PC-9 (cell line): ENCODE results near the gene TMEM147. TPM values are rescaled to one million over a fixed set of nuclear protein-coding genes. Genes with fewer than 3 reads are reported as not detected.

Experiments
- BruUV-seq: library from RNA; stranded (reverse); fragments of 400-500 nt; replicated peaks from 2 replicates; lab custom pipeline; 2021; lab: Mats Ljungman, UMichigan
- CTCF ChIA-PET: fragments of 300-600 bp; sonication (Branson Sonifier 250); formaldehyde crosslinking; loops from one replicate; lab custom pipeline; 2022; ENCODE audit warnings: antibody characterized with exemption; lab: Charles Lee
- POLR2A ChIA-PET: fragments of 300-600 bp; sonication (Branson Sonifier 250); formaldehyde crosslinking; loops from one replicate; lab custom pipeline; 2022; ENCODE audit warnings: antibody characterized with exemption; ENCODE audit not compliant: unreplicated experiment; lab: Charles Lee
- DNase-seq, 2 experiments: peaks; one replicate each; pipeline versions ENCODE4 v3.0.0 to v3.0.0-alpha.2; 2015 to 2022; ENCODE audit warnings: mixed read lengths in 1 of 2
- H2AFZ ChIP-seq: fragments of 200-600 bp; sonication (generic); 2 replicates; pipeline ENCODE4 v1.8.1; 2017; ENCODE audit warnings: antibody characterized with exemption
- H3F3A ChIP-seq: fragments of 200-600 bp; sonication (generic); 2 replicates; pipeline ENCODE4 v1.8.1; 2017; ENCODE audit warnings: antibody characterized with exemption, mild to moderate bottlenecking, low read depth; ENCODE audit not compliant: insufficient read depth
- H3K27ac ChIP-seq: fragments of 200-600 bp; sonication (generic); 2 replicates; pipeline ENCODE4 v1.6.1; 2016; ENCODE audit warnings: mixed run types
- H3K27me3 ChIP-seq: fragments of 200-600 bp; sonication (generic); 2 replicates; pipeline ENCODE4 v1.6.1; 2016; ENCODE audit warnings: low read depth, mixed run types; ENCODE audit not compliant: insufficient read depth
- H3K36me3 ChIP-seq: fragments of 200-600 bp; sonication (generic); 2 replicates; pipeline ENCODE4 v1.6.1; 2016; ENCODE audit warnings: low read depth, mixed run types
- H3K4me1 ChIP-seq: fragments of 200-600 bp; sonication (generic); replicated peaks from 2 replicates; pipeline ENCODE4 v1.6.1; 2016; ENCODE audit warnings: mixed run types; ENCODE audit not compliant: insufficient read depth
- H3K4me2 ChIP-seq: fragments of 200-600 bp; sonication (generic); 2 replicates; pipeline ENCODE4 v1.6.1; 2017; ENCODE audit warnings: mixed run types
- H3K4me3 ChIP-seq: fragments of 200-600 bp; sonication (generic); 2 replicates; pipeline ENCODE4 v1.6.1; 2016; ENCODE audit warnings: mixed run types
- H3K79me2 ChIP-seq: fragments of 200-600 bp; sonication (generic); 2 replicates; pipeline ENCODE4 v1.6.1; 2017; ENCODE audit warnings: low read depth, mixed run types
- H3K9me2 ChIP-seq: fragments of 200-600 bp; sonication (generic); 2 replicates; pipeline ENCODE4 v1.8.1; 2017; ENCODE audit warnings: mild to moderate bottlenecking; ENCODE audit not compliant: insufficient read depth
- H3K9me3 ChIP-seq: fragments of 200-600 bp; sonication (generic); 2 replicates; pipeline ENCODE4 v1.8.1; 2016; ENCODE audit warnings: low read depth; ENCODE audit not compliant: insufficient read depth
- H4K20me1 ChIP-seq: fragments of 200-600 bp; sonication (generic); 2 replicates; pipeline ENCODE4 v1.8.1; 2017; ENCODE audit not compliant: insufficient read depth
- CTCF ChIP-seq: fragments of 200-600 bp; sonication (generic); conservative IDR thresholded peaks from 2 replicates; pipeline ENCODE4 v1.6.1; 2017; ENCODE audit warnings: mixed run types, antibody characterized with exemption, mild to moderate bottlenecking, moderate library complexity
- EZH2 ChIP-seq: fragments of 200-600 bp; sonication (generic); IDR thresholded peaks from 2 replicates; pipeline ENCODE4 v1.8.0; 2017; ENCODE audit warnings: antibody characterized with exemption, low read depth
- intact Hi-C: fragments of 100-400 bp; cut with micrococcal nuclease; formaldehyde crosslinking; loops from one replicate; pipeline ENCODE4 v1.10.0; 2022; ENCODE audit not compliant: unreplicated experiment
- total RNA-seq: library from RNA; stranded (reverse); gene quantifications from 2 replicates; pipeline ENCODE4 v1.2.3, GENCODE V29; 2021

Gene TMEM147
- total RNA-seq, 1 experiment from 2014 or later: 82.6 TPM

- intact Hi-C loops: no loop called here
- ChIA-PET CTCF (no interaction called here), POLR2A (no interaction called here)
- 0 out of 2 replicates have a peak, but pooled peaks cover 6% of the 10 kb centered on the region for H3K36me3 ChIP-seq
- H3K79me2 ChIP-seq: peaks cover 14% of the 10 kb centered on the region
- DNase-seq: no peak
- H3K4me2 ChIP-seq: no peak overlapping the region
- H3K27me3 ChIP-seq: no peaks in the 10 kb centered on the region
- H3K9me2 ChIP-seq: no peaks in the 10 kb centered on the region
- TF ChIP-seq EZH2 (no peak), CTCF (no peak)
- no peaks in the 10 kb centered on the region; the same call in 1 of the 2 replicates for H3F3A ChIP-seq
- no peak overlapping the region for H3K4me3 ChIP-seq
- no TSS peak for BruUV-seq
- no peaks in the 10 kb centered on the region for H3K9me3 ChIP-seq
- H3K27ac ChIP-seq: no peak overlapping the region
- peaks cover 7% of the 10 kb centered on the region for H3K4me1 ChIP-seq
- no peak overlapping the region for H2AFZ ChIP-seq
- no peaks in the 10 kb centered on the region; the same call in 1 of the 2 replicates for H4K20me1 ChIP-seq
Measured at GRCh38 chr19:35551091-35551810, 5.8 kb downstream of the TMEM147 start.

GRCh38 chr19:35552534-35553384 is 7.3 kb downstream of the TMEM147 start:
- Histone ChIP-seq H4K20me1 (no peaks in the 10 kb centered on the region; the same call in 1 of the 2 replicates), H3K27ac (no peak overlapping the region), H3K4me2 (no peak overlapping the region), H3K79me2 (no peaks in the 10 kb centered on the region), H3K27me3 (no peaks in the 10 kb centered on the region), H3K36me3 (0 out of 2 replicates have a peak, but pooled peaks cover 6% of the 10 kb centered on the region), H3K4me1 (no peaks in the 10 kb centered on the region), H3F3A (no peaks in the 10 kb centered on the region; the same call in none of the 2 replicates), H3K4me3 (no peak overlapping the region), H3K9me2 (no peaks in the 10 kb centered on the region), H2AFZ (no peak overlapping the region), H3K9me3 (no peaks in the 10 kb centered on the region)
- ChIA-PET POLR2A (no interaction called here), CTCF (no interaction called here)
- TF ChIP-seq EZH2 (no peak), CTCF (no peak)
- BruUV-seq: no TSS peak
- no peak for DNase-seq
- intact Hi-C loops: no loop called here

GRCh38 chr19:35553385-35554000 is 8.1 kb downstream of the TMEM147 start:
- Histone ChIP-seq H3F3A (no peaks in the 10 kb centered on the region; the same call in none of the 2 replicates), H3K36me3 (no peaks in the 10 kb centered on the region), H3K4me3 (no peak overlapping the region), H3K27ac (no peak overlapping the region), H2AFZ (no peak overlapping the region), H3K79me2 (no peaks in the 10 kb centered on the region), H3K27me3 (no peaks in the 10 kb centered on the region), H4K20me1 (no peaks in the 10 kb centered on the region; the same call in 1 of the 2 replicates), H3K4me1 (no peaks in the 10 kb centered on the region), H3K4me2 (no peak overlapping the region), H3K9me2 (no peaks in the 10 kb centered on the region), H3K9me3 (no peaks in the 10 kb centered on the region)
- CTCF ChIA-PET: no interaction called here
- intact Hi-C loops: no loop called here
- POLR2A ChIA-PET: no interaction called here
- BruUV-seq: no TSS peak
- no peak for TF ChIP-seq EZH2
- no peak for DNase-seq
